NCI-H1048 (cell line): ENCODE measurements around the gene JADE2.

Source experiments
- DNase-seq: peaks from one replicate; lab custom pipeline; 2025; lab: John Stamatoyannopoulos, UW

Gene JADE2

GRCh38 chr5:134530301-134531077, 5.0 kb downstream of the JADE2 start:
- DNase-seq = no peak

GRCh38 chr5:134533115-134533815, 7.8 kb downstream of the JADE2 start:
- no peak for DNase-seq

GRCh38 chr5:134534058-134534725, 8.7 kb downstream of the JADE2 start:
- no peak for DNase-seq

GRCh38 chr5:134534726-134535110, 9.2 kb downstream of the JADE2 start:
- DNase-seq = no peak

- no peak for DNase-seq
These were observed 11.4 kb downstream of the JADE2 start for GRCh38 chr5:134536876-134537275.

GRCh38 chr5:134537297-134537696, 11.8 kb downstream of the JADE2 start:
- DNase-seq = no peak

- no peak for DNase-seq
These were observed 12.8 kb downstream of the JADE2 start for GRCh38 chr5:134538296-134538695.

- no peak for DNase-seq
These were observed 14.3 kb downstream of the JADE2 start for GRCh38 chr5:134539732-134540131.

GRCh38 chr5:134540747-134541733, 15.6 kb downstream of the JADE2 start:
- DNase-seq = no peak

- no peak for DNase-seq
These were observed 16.4 kb downstream of the JADE2 start for GRCh38 chr5:134541736-134542376.

- no peak for DNase-seq
These were observed 18.5 kb downstream of the JADE2 start for GRCh38 chr5:134543820-134544614.

GRCh38 chr5:134545070-134545868, 19.8 kb downstream of the JADE2 start:
- DNase-seq = no peak

- DNase-seq = no peak
These were observed 21.6 kb downstream of the JADE2 start for GRCh38 chr5:134547066-134547465.

- no peak for DNase-seq
These were observed 22.1 kb downstream of the JADE2 start for GRCh38 chr5:134547579-134547978.

GRCh38 chr5:134547999-134548658, 22.7 kb downstream of the JADE2 start:
- no peak for DNase-seq

GRCh38 chr5:134549714-134550113, 24.2 kb downstream of the JADE2 start:
- DNase-seq = no peak

GRCh38 chr5:134550271-134551214, 25.1 kb downstream of the JADE2 start:
- no peak for DNase-seq

- DNase-seq = no peak
These were observed 26.4 kb downstream of the JADE2 start for GRCh38 chr5:134551901-134552300.
